ENCODE data around the gene DRP2. TPM values are rescaled to one million over a fixed set of nuclear protein-coding genes. Genes with fewer than 3 reads are reported as not detected.
"Not testable (repeated sequence)": the region's sequence is repeated elsewhere in the genome, so short reads cannot be mapped to it uniquely, and the experiment has no call there.

Gene DRP2
- 0.87 TPM for polyA plus RNA-seq (2012; ENCODE audit: insufficient read depth, insufficient read length)

DNA sequence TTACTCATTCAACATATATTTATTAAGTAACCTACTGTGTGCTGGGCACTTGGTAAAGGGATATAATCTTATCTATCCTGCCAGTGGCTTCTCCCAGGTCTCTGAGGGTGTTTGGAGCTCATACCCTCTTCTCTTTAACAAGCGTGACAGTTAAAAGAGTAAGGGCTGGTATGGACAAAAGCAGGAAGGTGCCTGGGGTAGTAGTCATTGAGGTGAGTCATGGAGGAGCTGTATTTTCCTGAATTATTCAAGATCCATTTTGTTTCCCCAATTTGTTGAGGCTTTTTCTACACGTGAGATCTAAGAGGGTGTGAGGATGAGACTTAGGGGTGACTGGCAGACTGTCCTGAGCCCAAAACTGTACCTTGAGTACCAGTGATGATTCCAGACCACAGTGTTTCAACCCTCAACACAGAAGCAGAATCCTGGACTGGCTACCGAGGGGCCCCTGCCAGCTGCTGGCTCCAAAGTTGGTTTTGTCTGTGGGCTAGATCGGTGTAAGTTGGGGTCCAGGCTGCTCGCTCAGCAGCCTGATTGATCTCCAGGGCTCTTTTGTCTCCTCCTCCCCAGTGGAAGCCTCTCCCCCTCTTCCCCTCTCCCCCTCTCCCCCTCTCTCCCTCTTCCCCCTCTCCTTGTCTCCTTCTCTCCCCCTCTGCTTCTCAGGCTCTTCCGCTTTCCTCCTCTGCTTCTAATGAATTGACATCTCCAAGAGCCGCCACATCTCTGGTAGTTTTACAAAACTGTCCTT is at the start of gene DRP2:
Gene DRP2, plus strand, starts transcription at position 671 of the 748 bp plus-strand sequence. CDS start 11,862 bp downstream, outside the sequence.
- no peak for DNase-seq (ENCODE audit: low read depth, low spot score)
- H3K4me3 ChIP-seq (ENCODE audit: low read length) = no peak within 1 kb of the TSS

GRCh38 chrX:101171883-101172400 is 47.6 kb upstream of the DRP2 start:
- no peak overlapping the region for H3K4me3 ChIP-seq (ENCODE audit: low read length)
- DNase-seq (ENCODE audit: low read depth, low spot score) = no peak

- no peak overlapping the region for H3K4me3 ChIP-seq (ENCODE audit: low read length)
- no peak for DNase-seq (ENCODE audit: low read depth, low spot score)
These were observed 43.1 kb upstream of the DRP2 start for GRCh38 chrX:101176439-101176838.

GRCh38 chrX:101184876-101185275 is 34.7 kb upstream of the DRP2 start:
- H3K4me3 ChIP-seq (ENCODE audit: low read length) = not testable (repeated sequence)
- DNase-seq (ENCODE audit: low read depth, low spot score) = peak; percentile 22

- not testable (repeated sequence) for DNase-seq (ENCODE audit: low read depth, low spot score); H3K4me3 ChIP-seq (ENCODE audit: low read length)
These were observed 31.6 kb upstream of the DRP2 start for GRCh38 chrX:101187961-101188360.

GRCh38 chrX:101190736-101191135 is 28.9 kb upstream of the DRP2 start:
- no peak overlapping the region for H3K4me3 ChIP-seq (ENCODE audit: low read length)

DNA sequence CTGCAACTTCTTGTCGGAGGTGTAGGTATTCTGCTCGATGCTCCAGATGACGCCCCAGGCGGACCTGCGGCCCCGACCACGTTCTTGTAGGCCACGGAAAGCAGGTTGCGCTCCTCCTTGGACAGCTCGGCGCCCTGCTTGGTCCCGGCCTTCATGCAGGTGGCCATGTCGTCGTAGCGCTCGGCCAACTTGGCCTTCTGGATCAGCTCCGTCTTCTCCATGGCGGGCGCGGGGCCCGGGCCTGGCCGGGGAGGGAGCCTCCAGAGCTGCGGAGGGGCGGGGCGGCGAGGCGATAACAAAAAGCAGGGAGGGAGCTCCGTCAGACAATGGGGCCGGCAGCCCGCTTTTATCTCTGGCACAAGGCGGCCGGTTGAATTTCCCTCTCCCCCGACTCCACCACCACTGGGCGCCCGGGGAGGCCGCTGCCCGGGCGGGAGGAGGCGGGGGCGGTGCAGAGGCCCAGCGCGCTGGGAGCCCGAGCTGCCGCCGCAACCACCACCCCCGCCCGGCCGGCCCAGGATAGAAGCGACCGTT is 28.3 kb upstream of the DRP2 start:
- H3K4me3 ChIP-seq (ENCODE audit: low read length) = no peak overlapping the region
- no peak for DNase-seq (ENCODE audit: low read depth, low spot score)

More at GRCh38 chrX:101190736-101191135, 28.9 kb upstream of the DRP2 start:
- DNase-seq (ENCODE audit: low read depth, low spot score) = no peak

- DNase-seq (ENCODE audit: low read depth, low spot score) = no peak
- H3K4me3 ChIP-seq (ENCODE audit: low read length) = no peak overlapping the region
These were observed 24.0 kb upstream of the DRP2 start for GRCh38 chrX:101195442-101196173.

GRCh38 chrX:101203761-101204351 is 15.7 kb upstream of the DRP2 start:
- H3K4me3 ChIP-seq (ENCODE audit: low read length) = no peak overlapping the region
- no peak for DNase-seq (ENCODE audit: low read depth, low spot score)

GRCh38 chrX:101206471-101206870 is 13.1 kb upstream of the DRP2 start:
- no peak overlapping the region for H3K4me3 ChIP-seq (ENCODE audit: low read length)
- DNase-seq (ENCODE audit: low read depth, low spot score) = peak; percentile 26

DNA sequence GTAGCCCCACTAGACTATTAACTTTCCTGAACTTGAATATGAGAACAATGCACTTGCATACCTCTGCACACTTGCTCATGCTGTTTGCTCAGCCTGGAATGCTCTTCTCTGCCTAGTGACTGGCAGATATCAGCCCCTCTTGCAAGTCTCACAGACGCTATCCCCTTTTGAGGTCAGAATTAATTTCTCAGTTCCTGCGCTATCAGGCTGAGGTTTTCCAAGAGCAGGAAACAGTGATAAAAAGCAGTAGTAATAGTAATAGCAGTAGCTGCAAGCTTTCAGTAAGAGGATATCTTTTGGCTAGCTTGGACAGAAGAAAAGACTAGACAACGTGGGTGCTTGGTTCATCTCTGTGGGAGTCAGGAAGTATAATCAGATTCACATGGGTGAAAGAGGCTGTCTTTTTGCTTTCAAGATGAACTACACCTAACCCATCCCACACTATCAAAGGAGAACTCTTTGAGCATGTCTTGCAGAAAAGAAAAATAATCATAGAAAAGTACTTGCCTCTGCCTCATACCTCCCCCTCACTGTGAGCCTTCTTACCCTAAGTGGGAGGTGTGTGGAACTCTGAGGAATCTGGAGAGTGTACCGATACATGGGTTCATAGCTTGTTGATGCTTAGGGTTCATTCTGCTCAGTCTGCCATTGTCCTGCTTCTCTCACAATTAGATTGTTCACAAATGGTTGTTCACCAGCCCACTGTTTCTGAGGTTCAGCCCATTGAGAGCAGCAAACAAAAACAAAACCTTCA is 11.3 kb upstream of the DRP2 start:
- DNase-seq (ENCODE audit: low read depth, low spot score) = no peak
- no peak overlapping the region for H3K4me3 ChIP-seq (ENCODE audit: low read length)

DNA sequence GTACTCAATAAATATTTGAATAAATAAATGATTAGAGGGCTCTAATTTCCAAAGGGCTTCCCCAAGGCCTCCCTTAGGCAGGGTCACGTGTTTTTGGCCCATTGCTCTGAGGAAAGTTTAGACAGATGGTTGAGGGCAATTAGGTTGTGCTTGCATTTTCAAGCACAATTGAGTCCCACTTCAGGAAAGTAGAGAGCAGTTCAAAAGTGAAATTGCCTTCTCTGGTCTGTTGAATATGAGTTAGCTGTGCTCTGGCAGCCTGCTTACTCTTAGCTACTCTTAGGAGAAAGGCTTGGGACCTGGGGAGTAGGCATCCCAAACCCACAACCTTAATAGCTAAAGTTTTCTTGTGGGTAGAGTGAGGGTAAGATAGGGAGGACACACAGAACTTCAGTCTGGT is 9.0 kb upstream of the DRP2 start:
- no peak overlapping the region for H3K4me3 ChIP-seq (ENCODE audit: low read length)
- no peak for DNase-seq (ENCODE audit: low read depth, low spot score)

DNA sequence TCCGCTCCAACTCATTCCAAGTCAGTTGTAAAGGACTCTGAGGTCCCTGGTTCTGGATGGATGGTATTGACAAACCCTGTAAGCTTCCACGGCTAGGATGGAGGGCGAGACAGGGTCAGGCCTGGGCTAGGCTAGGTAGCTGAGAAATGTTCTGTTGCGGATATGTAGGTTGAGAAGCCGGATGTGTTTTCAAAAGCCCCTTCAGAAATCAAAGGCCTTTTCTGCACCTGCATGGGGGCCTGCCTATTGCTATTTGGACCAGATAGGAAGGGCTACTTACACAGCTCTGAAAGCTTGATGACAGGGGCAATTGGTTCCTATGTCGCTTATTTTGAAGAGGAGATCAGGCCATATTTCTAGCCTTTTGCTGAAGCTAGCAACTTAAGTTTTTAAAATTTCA is 1.9 kb upstream of the DRP2 start:
- H3K4me3 ChIP-seq (ENCODE audit: low read length) = no peak overlapping the region
- DNase-seq (ENCODE audit: low read depth, low spot score) = no peak

- no peak for DNase-seq (ENCODE audit: low read depth, low spot score)
- no peak overlapping the region for H3K4me3 ChIP-seq (ENCODE audit: low read length)
These were observed 319 bp downstream of the DRP2 start for GRCh38 chrX:101219864-101220346.

DNA sequence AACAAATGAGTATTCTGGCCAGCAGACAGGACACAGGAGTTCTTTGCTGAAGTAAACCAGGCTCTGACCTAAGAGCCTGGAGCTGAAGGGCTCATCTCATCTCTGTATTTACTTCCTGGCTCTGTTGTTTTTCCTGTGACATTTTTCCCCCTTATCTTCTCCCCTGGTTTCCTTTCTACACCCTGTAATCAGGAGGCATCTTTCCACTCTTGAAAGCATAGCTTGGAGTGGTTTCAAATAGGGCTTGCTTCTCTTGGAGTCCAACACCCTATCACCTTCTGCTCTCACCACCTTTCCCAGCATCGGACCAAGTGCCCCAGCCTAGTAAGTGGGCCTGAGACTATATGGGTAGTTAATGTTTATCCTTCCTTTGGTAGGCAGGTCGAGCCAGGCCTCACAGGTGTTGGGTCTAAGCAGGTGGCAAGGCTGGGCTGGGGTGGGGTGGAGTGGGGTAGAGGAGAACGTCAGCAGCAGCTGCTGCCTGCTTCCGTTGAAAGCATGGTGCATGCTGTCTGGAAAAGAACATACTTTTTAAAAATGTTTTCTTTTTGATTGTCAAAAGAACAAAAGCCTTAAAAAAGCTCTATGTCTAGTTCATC is 1.2 kb downstream of the DRP2 start:
- DNase-seq (ENCODE audit: low read depth, low spot score) = no peak
- no peak overlapping the region for H3K4me3 ChIP-seq (ENCODE audit: low read length)

- DNase-seq (ENCODE audit: low read depth, low spot score) = no peak
- no peak overlapping the region for H3K4me3 ChIP-seq (ENCODE audit: low read length)
These were observed 3.6 kb downstream of the DRP2 start for GRCh38 chrX:101223226-101223625.

GRCh38 chrX:101229170-101229569 is 9.6 kb downstream of the DRP2 start:
- H3K4me3 ChIP-seq (ENCODE audit: low read length) = no peak overlapping the region
- no peak for DNase-seq (ENCODE audit: low read depth, low spot score)

DNA sequence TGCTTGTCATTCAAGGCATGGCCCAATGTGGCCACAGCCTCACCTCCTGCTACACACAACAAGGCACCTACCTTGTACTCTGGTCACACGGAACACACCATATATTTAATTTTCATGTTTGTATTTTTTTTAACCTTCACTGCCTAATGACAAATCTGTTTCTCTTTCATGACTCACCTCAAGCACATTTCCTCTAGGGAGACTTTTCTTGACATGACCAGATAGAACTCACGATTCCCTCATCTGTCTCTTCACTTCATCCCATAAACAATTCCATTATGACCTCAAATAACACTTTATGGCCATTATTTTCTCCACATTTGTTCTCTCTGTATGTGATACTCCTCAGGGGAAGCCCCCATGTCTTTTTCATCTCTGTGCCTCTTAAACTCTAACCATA is 11.1 kb downstream of the DRP2 start:
- no peak for DNase-seq (ENCODE audit: low read depth, low spot score)
- no peak overlapping the region for H3K4me3 ChIP-seq (ENCODE audit: low read length)

Measured in Jurkat, Clone E6-1 (cell line).